ENCODE data around the gene GIMAP1. TPM values are rescaled to one million over a fixed set of nuclear protein-coding genes. Genes with fewer than 3 reads are reported as not detected.
"Not testable (repeated sequence)": the region's sequence is repeated elsewhere in the genome, so short reads cannot be mapped to it uniquely, and the experiment has no call there.

Gene GIMAP1
- total RNA-seq, result 1 to 10 TPM; 3.5 to 5.5 TPM

- ATAC-seq (peak; percentile 75), DNase-seq (peak; percentile 72)
- CTCF ChIA-PET, result interaction anchor here (0.6 to 5.7 kb wide), 26 partner anchors 8 to 1294 kb away, joined by 3 to 51 read pairs (median 5); partner anchors contain the start of genes GIMAP2, GIMAP4, GIMAP7 and GIMAP8
- intact Hi-C loops (cut with DNase I, micrococcal nuclease), result loop anchor here (1.0 to 5.0 kb wide), 6 partner anchors 16 to 268 kb away; no protein-coding TSS in a partner anchor
- Mint-ChIP-seq H3K4me1 (peaks cover 50% of the 10 kb centered on the region), H3K36me3 (ENCODE audit: low read depth) (peaks cover 47% of the 10 kb centered on the region), H3K27ac (peak within 1 kb of the TSS; percentile 99), H3K4me3 (peak within 1 kb of the TSS; percentile 95), H3K9me3 (ENCODE audit: low read depth) (peaks cover 19% of the 10 kb centered on the region), H3K27me3 (no peaks in the 10 kb centered on the region)
- POLR2A ChIA-PET, result interaction anchor here (0.6 to 2.0 kb wide), 6 partner anchors 16 to 164 kb away, joined by 3 to 10 read pairs (median 4); partner anchors contain the start of gene GIMAP6
Observed at GRCh38 chr7:150716368-150716767, at the start of gene GIMAP1. TSS of gene GIMAP1 (plus strand) at chr7:150716613. CDS start at chr7:150719048, 2,435 bp downstream.

- Mint-ChIP-seq H3K27me3 (no peaks in the 10 kb centered on the region), H3K4me3 (peak overlapping the region; percentile 28), H3K9me3 (ENCODE audit: low read depth) (peaks cover 25% of the 10 kb centered on the region), H3K27ac (peak overlapping the region; percentile 94), H3K4me1 (peaks cover 89% of the 10 kb centered on the region), H3K36me3 (ENCODE audit: low read depth) (peaks cover 24% of the 10 kb centered on the region)
- CTCF ChIA-PET, result interaction anchor here (0.7 to 2.0 kb wide), 3 partner anchors 47 to 101 kb away, joined by 3 to 17 read pairs (median 4); partner anchors contain the start of genes GIMAP1 and GIMAP4
- peak; percentile 77 for DNase-seq
- ATAC-seq, result peak; percentile 76
- intact Hi-C loops (cut with DNase I, micrococcal nuclease), result loop anchor here (1.0 to 5.0 kb wide), 12 partner anchors 16 to 346 kb away; partner anchors contain the start of genes GIMAP1 (in 2 of the 2), ACTR3C (in 1 of the 2), GIMAP2 (in 1 of the 2) and GIMAP4 (in 1 of the 2)
- POLR2A ChIA-PET, result interaction anchor here (0.6 to 1.4 kb wide), 4 partner anchors 16 to 101 kb away, joined by 4 to 16 read pairs (median 6); partner anchors contain the start of genes GIMAP2 and GIMAP4
Observed at GRCh38 chr7:150668472-150668911, 47.9 kb upstream of the GIMAP1 start.

- ATAC-seq (no peak), DNase-seq (no peak)
- Mint-ChIP-seq H3K4me3 (peak overlapping the region; percentile 28), H3K27ac (peak overlapping the region; percentile 94), H3K4me1 (peaks cover 87% of the 10 kb centered on the region), H3K36me3 (ENCODE audit: low read depth) (peaks cover 22% of the 10 kb centered on the region), H3K9me3 (ENCODE audit: low read depth) (peaks cover 24% of the 10 kb centered on the region), H3K27me3 (no peaks in the 10 kb centered on the region)
- CTCF ChIA-PET, result interaction anchor here (0.9 to 2.0 kb wide), 4 partner anchors 19 to 56 kb away, joined by 3 to 17 read pairs (median 3); partner anchors contain the start of gene GIMAP1
- POLR2A ChIA-PET, result interaction anchor here (0.6 to 1.4 kb wide), 3 partner anchors 16 to 101 kb away, joined by 4 to 16 read pairs (median 4); partner anchors contain the start of genes GIMAP2 and GIMAP4
- intact Hi-C loops (cut with DNase I, micrococcal nuclease), result loop anchor here (1.0 to 5.0 kb wide), 12 partner anchors 16 to 347 kb away; partner anchors contain the start of genes GIMAP1 (in 2 of the 2), ACTR3C (in 1 of the 2), GIMAP2 (in 1 of the 2) and GIMAP4 (in 1 of the 2)
Observed at GRCh38 chr7:150668977-150669376, 47.4 kb upstream of the GIMAP1 start.

- ATAC-seq; CTCF ChIA-PET; H3K27me3 Mint-ChIP-seq; H3K4me3 Mint-ChIP-seq; intact Hi-C loops (cut with DNase I, micrococcal nuclease); DNase-seq: not testable (repeated sequence)
- POLR2A ChIA-PET, result interaction anchor here (0.6 kb wide), 1 partner anchor 167 kb away, joined by 3 read pairs; no protein-coding TSS in a partner anchor
- Mint-ChIP-seq H3K36me3 (ENCODE audit: low read depth) (peaks cover 16% of the 10 kb centered on the region), H3K27ac (peak overlapping the region; percentile 37), H3K9me3 (ENCODE audit: low read depth) (peaks cover 18% of the 10 kb centered on the region), H3K4me1 (peaks cover 81% of the 10 kb centered on the region)
Observed at GRCh38 chr7:150671798-150672585, 44.4 kb upstream of the GIMAP1 start.

- Mint-ChIP-seq H3K36me3 (ENCODE audit: low read depth) (peaks cover 25% of the 10 kb centered on the region), H3K4me1 (peaks cover 82% of the 10 kb centered on the region), H3K9me3 (ENCODE audit: low read depth) (peaks cover 16% of the 10 kb centered on the region), H3K27ac (peak overlapping the region; percentile 75), H3K4me3 (no peak overlapping the region), H3K27me3 (no peaks in the 10 kb centered on the region)
- DNase-seq (no peak), ATAC-seq (no peak)
- intact Hi-C loops (cut with DNase I, micrococcal nuclease), result no loop called here
- ChIA-PET POLR2A (no interaction called here), CTCF (interaction anchor here (0.8 to 1.3 kb wide), 3 partner anchors 9 to 1414 kb away, joined by 3 to 4 read pairs (median 3); partner anchors contain the start of gene ZNF783)
Observed at GRCh38 chr7:150675714-150676113, 40.7 kb upstream of the GIMAP1 start.

- DNase-seq; POLR2A ChIA-PET; H3K27me3 Mint-ChIP-seq; intact Hi-C loops (cut with DNase I, micrococcal nuclease): not testable (repeated sequence)
- CTCF ChIA-PET, result interaction anchor here (0.8 to 1.5 kb wide), 3 partner anchors 9 to 1414 kb away, joined by 3 to 5 read pairs (median 3); partner anchors contain the start of genes GIMAP2 and ZNF783
- H3K27ac Mint-ChIP-seq, result peak overlapping the region; percentile 69
- peaks cover 82% of the 10 kb centered on the region for H3K4me1 Mint-ChIP-seq
- ATAC-seq, result peak; percentile 14
- H3K4me3 Mint-ChIP-seq, result peak overlapping the region; percentile 50
- H3K36me3 Mint-ChIP-seq (ENCODE audit: low read depth), result peaks cover 29% of the 10 kb centered on the region
- peaks cover 19% of the 10 kb centered on the region for H3K9me3 Mint-ChIP-seq (ENCODE audit: low read depth)
Observed at GRCh38 chr7:150676276-150676675, 40.1 kb upstream of the GIMAP1 start.

- peaks cover 22% of the 10 kb centered on the region for H3K9me3 Mint-ChIP-seq (ENCODE audit: low read depth)
- POLR2A ChIA-PET; DNase-seq; intact Hi-C loops (cut with DNase I, micrococcal nuclease); H3K27me3 Mint-ChIP-seq: not testable (repeated sequence)
- CTCF ChIA-PET, result interaction anchor here (1.5 kb wide), 1 partner anchor 9 kb away, joined by 5 read pairs; the partner anchor contains the start of gene GIMAP2
- peaks cover 80% of the 10 kb centered on the region for H3K4me1 Mint-ChIP-seq
- peak overlapping the region; percentile 45 for H3K4me3 Mint-ChIP-seq
- peak overlapping the region; percentile 69 for H3K27ac Mint-ChIP-seq
- ATAC-seq, result peak; percentile 60
- peaks cover 34% of the 10 kb centered on the region for H3K36me3 Mint-ChIP-seq (ENCODE audit: low read depth)
Observed at GRCh38 chr7:150676854-150677253, 39.6 kb upstream of the GIMAP1 start.

- H3K4me1 Mint-ChIP-seq, result peaks cover 86% of the 10 kb centered on the region
- peak; percentile 72 for DNase-seq
- intact Hi-C loops (cut with DNase I, micrococcal nuclease); ATAC-seq; H3K27me3 Mint-ChIP-seq; POLR2A ChIA-PET: not testable (repeated sequence)
- H3K4me3 Mint-ChIP-seq, result peak overlapping the region; percentile 70
- H3K36me3 Mint-ChIP-seq (ENCODE audit: low read depth), result peaks cover 34% of the 10 kb centered on the region
- peak overlapping the region; percentile 84 for H3K27ac Mint-ChIP-seq
- CTCF ChIA-PET, result interaction anchor here (0.5 to 0.7 kb wide), 2 partner anchors 175 to 220 kb away, joined by 3 to 4 read pairs; no protein-coding TSS in a partner anchor
- H3K9me3 Mint-ChIP-seq (ENCODE audit: low read depth), result peaks cover 22% of the 10 kb centered on the region
Observed at GRCh38 chr7:150678601-150679000, 37.8 kb upstream of the GIMAP1 start.

GRCh38 chr7:150680364-150680763 is 36.0 kb upstream of the GIMAP1 start:
- POLR2A ChIA-PET; ATAC-seq; intact Hi-C loops (cut with DNase I, micrococcal nuclease); H3K27ac Mint-ChIP-seq; H3K4me3 Mint-ChIP-seq; DNase-seq; H3K27me3 Mint-ChIP-seq: not testable (repeated sequence)
- peaks cover 37% of the 10 kb centered on the region for H3K36me3 Mint-ChIP-seq (ENCODE audit: low read depth)
- CTCF ChIA-PET, result interaction anchor here (0.7 kb wide), 1 partner anchor 77 kb away, joined by 3 read pairs; no protein-coding TSS in a partner anchor
- peaks cover 93% of the 10 kb centered on the region for H3K4me1 Mint-ChIP-seq
- peaks cover 22% of the 10 kb centered on the region for H3K9me3 Mint-ChIP-seq (ENCODE audit: low read depth)

- intact Hi-C loops (cut with DNase I, micrococcal nuclease), result loop anchor here (1.0 to 5.0 kb wide), 6 partner anchors 17 to 238 kb away; no protein-coding TSS in a partner anchor
- Mint-ChIP-seq H3K4me3 (peak within 1 kb of the TSS; percentile 96), H3K27me3 (no peaks in the 10 kb centered on the region), H3K36me3 (ENCODE audit: low read depth) (peaks cover 61% of the 10 kb centered on the region), H3K27ac (peak within 1 kb of the TSS; percentile 100), H3K4me1 (peaks cover 75% of the 10 kb centered on the region), H3K9me3 (ENCODE audit: low read depth) (peaks cover 23% of the 10 kb centered on the region)
- CTCF ChIA-PET, result interaction anchor here (0.6 to 2.8 kb wide), 12 partner anchors 8 to 236 kb away, joined by 3 to 14 read pairs (median 4); partner anchors contain the start of genes GIMAP1, GIMAP4 and GIMAP8
- ATAC-seq (peak; percentile 85), DNase-seq (peak; percentile 41)
- POLR2A ChIA-PET, result interaction anchor here (0.6 to 1.4 kb wide), 8 partner anchors 17 to 204 kb away, joined by 3 to 7 read pairs (median 4); partner anchors contain the start of gene GIMAP5
Observed at GRCh38 chr7:150685219-150686029, 31.0 kb upstream of the GIMAP1 start, which contains the start of gene GIMAP2. TSS of gene GIMAP2 (plus strand) at chr7:150685706. CDS start at chr7:150687060, 1,354 bp downstream.

All from activated CD4-positive, alpha-beta T cell treated with anti-CD3 and anti-CD28 coated beads for 36 hours (primary cell).